Right atrium auricular region (tissue), 2 donors: Measurements from ENCODE around the gene CDK14. TPM values are rescaled to one million over a fixed set of nuclear protein-coding genes. Genes with fewer than 3 reads are reported as not detected.

Experiments used
- DNase-seq: peaks from one replicate; pipeline ENCODE4 v3.0.0-alpha.2; 2019; ENCODE audit warnings: low spot score
- H3K27ac ChIP-seq, 2 donors: fragments of 200-600 bp; sonication (generic); 1 replicate in 1 of 2; 2 replicates in 1 of 2; pipeline ENCODE4 v1.5.1; 2016 to 2019
- H3K27me3 ChIP-seq, 2 donors: fragments of 200-600 bp; sonication (generic); one replicate each; pipeline versions ENCODE4 v1.5.1 to v1.6.0; 2017 to 2019
- H3K36me3 ChIP-seq: fragments of 200-600 bp; sonication (generic); one replicate; pipeline ENCODE4 v1.5.1; 2016
- H3K4me1 ChIP-seq, 2 donors: fragments of 200-600 bp; sonication (generic); one replicate each; pipeline versions ENCODE4 v1.5.1 to v1.6.0; 2017 to 2019
- H3K4me3 ChIP-seq, 2 donors: fragments of 200-600 bp; sonication (generic); 1 replicate in 1 of 2; 2 replicates in 1 of 2; pipeline ENCODE4 v1.5.1; 2017 to 2019; ENCODE audit warnings: mild to moderate bottlenecking in 1 of 2, moderate library complexity in 1 of 2
- H3K9me3 ChIP-seq, 2 donors: fragments of 200-600 bp; sonication (generic); one replicate each; pipeline ENCODE4 v1.5.1; 2019
- CTCF ChIP-seq, 2 donors: fragments of 200-600 bp; sonication (generic); IDR thresholded peaks; one replicate each; pipeline ENCODE4 v1.5.1; 2019; ENCODE audit warnings: antibody characterized with exemption in 2 of 2
- total RNA-seq, 2 donors: library from RNA; depleted of rRNA; stranded (reverse); fragments of >200 nt; gene quantifications; one replicate each; pipeline ENCODE4 v1.1.0, GENCODE V29; 2016

The CDK14 gene
- total RNA-seq, 2 donors from 2014 or later = 21.5 to 37.9 TPM

DNA sequence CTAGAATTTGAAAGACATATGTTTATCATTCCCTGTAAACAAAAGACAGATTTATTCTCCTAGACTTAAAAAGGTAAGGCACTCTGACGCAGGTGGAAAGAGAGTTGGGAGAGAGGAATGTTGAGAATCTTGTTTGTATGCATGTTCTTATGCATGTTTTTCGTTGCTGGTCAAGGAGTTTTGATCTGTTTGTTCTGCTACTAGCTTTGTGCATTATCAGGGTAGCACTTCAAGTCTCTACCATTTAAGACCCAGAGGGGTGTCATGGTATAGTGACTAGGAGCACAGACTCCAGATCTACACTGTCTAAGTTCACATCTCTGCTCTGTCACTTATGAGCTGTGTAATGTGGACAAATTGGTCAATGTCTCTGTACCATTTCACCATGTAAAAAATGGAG, 467.9 kb downstream of the CDK14 start:
- no peak overlapping the region for H3K4me3 ChIP-seq
- no peaks in the 10 kb centered on the region for H3K36me3 ChIP-seq
- TF ChIP-seq CTCF (IDR thresholded peaks at IDR 0.05) = no peak
- no peaks in the 10 kb centered on the region for H3K9me3 ChIP-seq
- no peak for DNase-seq
- no peaks in the 10 kb centered on the region for H3K4me1 ChIP-seq
- H3K27me3 ChIP-seq = no peaks in the 10 kb centered on the region
- H3K27ac ChIP-seq = no peak overlapping the region

DNA sequence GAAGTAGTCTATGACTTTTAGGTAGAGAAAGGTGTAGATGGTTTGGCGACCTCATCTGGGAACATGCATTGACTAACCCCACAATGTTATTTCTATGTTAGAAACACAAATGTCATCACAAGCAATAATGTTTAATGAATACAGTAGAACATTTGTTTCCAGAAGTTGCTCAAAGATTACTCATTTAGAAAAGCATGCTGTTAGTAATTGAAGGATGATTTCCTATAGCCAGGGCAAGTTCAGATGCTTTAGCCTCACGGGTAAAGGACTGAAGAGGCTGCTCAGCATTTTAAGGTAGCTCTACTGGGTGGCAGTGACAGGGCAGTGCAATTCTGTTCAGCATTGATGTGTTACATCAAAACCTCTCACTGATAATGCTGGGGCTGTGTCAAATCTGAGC, 468.8 kb downstream of the CDK14 start:
- no peaks in the 10 kb centered on the region for H3K36me3 ChIP-seq
- H3K27me3 ChIP-seq = no peaks in the 10 kb centered on the region
- no peaks in the 10 kb centered on the region for H3K4me1 ChIP-seq
- no peak for DNase-seq
- no peaks in the 10 kb centered on the region for H3K9me3 ChIP-seq
- no peak for TF ChIP-seq CTCF (IDR thresholded peaks at IDR 0.05)
- H3K4me3 ChIP-seq = no peak overlapping the region
- H3K27ac ChIP-seq = no peak overlapping the region

DNA sequence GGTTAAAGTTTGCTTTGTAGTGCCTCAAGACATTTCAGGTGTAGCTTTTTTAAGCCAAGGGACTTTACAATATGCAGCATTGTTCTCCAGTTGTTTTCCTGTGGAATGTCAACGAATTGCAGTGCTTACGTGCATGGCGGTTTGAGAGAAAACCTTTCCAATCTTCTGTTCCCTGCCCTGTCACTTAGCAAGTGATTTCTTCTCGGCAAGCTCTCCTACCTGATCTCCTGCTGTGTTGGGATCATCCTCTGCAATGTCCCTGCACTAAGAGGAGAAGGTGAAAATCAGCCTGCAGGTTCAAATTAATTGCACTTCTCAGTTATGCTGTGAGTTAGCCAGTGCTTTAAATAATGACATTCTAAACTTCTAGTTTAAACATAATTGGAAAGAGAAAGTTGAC, 470.5 kb downstream of the CDK14 start:
- Histone ChIP-seq H3K4me3 (no peak overlapping the region), H3K27me3 (no peaks in the 10 kb centered on the region), H3K36me3 (no peaks in the 10 kb centered on the region), H3K4me1 (no peaks in the 10 kb centered on the region), H3K9me3 (no peaks in the 10 kb centered on the region), H3K27ac (no peak overlapping the region)
- no peak for DNase-seq
- no peak for TF ChIP-seq CTCF (IDR thresholded peaks at IDR 0.05)

DNA sequence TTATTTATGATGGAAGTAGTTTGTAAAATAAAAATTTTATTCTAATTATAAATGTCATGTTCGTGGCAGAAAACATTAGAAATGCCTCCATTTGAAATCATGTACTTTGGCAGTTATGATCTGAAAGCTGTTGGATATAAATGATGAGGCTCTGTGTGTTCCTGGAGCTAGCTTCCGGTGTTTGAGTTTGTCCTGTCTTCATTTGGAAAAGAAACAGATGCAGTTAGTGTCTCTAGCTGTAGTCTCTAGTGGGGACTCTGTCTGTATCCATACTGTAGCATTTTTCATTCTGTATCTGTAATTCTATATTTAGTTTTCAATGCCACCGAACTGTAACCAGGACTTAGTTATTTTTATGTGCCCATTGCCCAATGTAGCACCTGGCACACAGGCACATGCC, 471.1 kb downstream of the CDK14 start:
- no peaks in the 10 kb centered on the region for H3K27me3 ChIP-seq
- no peaks in the 10 kb centered on the region for H3K4me1 ChIP-seq
- H3K27ac ChIP-seq = no peak overlapping the region
- DNase-seq = no peak
- TF ChIP-seq CTCF (IDR thresholded peaks at IDR 0.05) = no peak
- no peak overlapping the region for H3K4me3 ChIP-seq
- no peaks in the 10 kb centered on the region for H3K9me3 ChIP-seq
- H3K36me3 ChIP-seq = no peaks in the 10 kb centered on the region

GRCh38 chr7:91068136-91068795, 472.1 kb downstream of the CDK14 start:
- no peak for TF ChIP-seq CTCF (IDR thresholded peaks at IDR 0.05)
- Histone ChIP-seq H3K4me1 (no peaks in the 10 kb centered on the region), H3K36me3 (no peaks in the 10 kb centered on the region), H3K9me3 (no peaks in the 10 kb centered on the region), H3K27me3 (no peaks in the 10 kb centered on the region), H3K4me3 (no peak overlapping the region), H3K27ac (no peak overlapping the region)
- no peak for DNase-seq

DNA sequence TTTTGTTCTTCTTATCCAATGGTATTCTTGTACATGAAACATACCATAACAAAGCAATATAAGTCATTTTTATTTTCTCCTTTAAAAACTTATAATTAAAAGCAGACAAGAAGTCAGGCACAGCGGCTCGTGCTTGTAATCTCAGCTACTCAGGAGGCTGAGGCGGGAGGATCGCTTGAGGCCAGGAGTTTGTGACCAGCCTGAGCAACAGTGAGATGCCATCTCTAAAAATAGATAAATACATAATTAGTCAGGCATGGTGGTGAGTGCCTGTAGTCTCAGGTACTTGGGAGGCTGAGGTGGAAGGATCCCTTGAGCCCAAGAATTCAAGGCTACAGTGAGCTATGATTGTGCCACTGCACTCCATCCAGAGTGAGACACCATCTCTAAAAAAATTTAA, 473.0 kb downstream of the CDK14 start:
- DNase-seq = no peak
- H3K4me3 ChIP-seq = no peak overlapping the region
- H3K9me3 ChIP-seq = no peaks in the 10 kb centered on the region
- H3K27ac ChIP-seq = no peak overlapping the region
- no peaks in the 10 kb centered on the region for H3K4me1 ChIP-seq
- no peaks in the 10 kb centered on the region for H3K27me3 ChIP-seq
- H3K36me3 ChIP-seq = no peaks in the 10 kb centered on the region
- TF ChIP-seq CTCF (IDR thresholded peaks at IDR 0.05) = no peak
